Smooth muscle cell of the brain vasculature (primary cell): Measurements from ENCODE around the gene TCF4.
"Not testable (repeated sequence)": the region's sequence is repeated elsewhere in the genome, so short reads cannot be mapped to it uniquely, and the experiment has no call there.

Experiments used
- DNase-seq: peaks from one replicate; pipeline ENCODE4 v3.0.0-alpha.2; 2012; ENCODE audit warnings: low read depth, low spot score

TCF4 gene

GRCh38 chr18:55477860-55478581 is 110.0 kb downstream of the TCF4 start:
- DNase-seq = no peak

- DNase-seq = no peak
These were observed 110.5 kb downstream of the TCF4 start for GRCh38 chr18:55477499-55477859.

GRCh38 chr18:55475916-55476315 is 112.1 kb downstream of the TCF4 start:
- DNase-seq = no peak

GRCh38 chr18:55475467-55475866 is 112.5 kb downstream of the TCF4 start:
- DNase-seq = no peak

- DNase-seq = no peak
These were observed 114.4 kb downstream of the TCF4 start for GRCh38 chr18:55473560-55473959.

- DNase-seq = no peak
These were observed 114.9 kb downstream of the TCF4 start for GRCh38 chr18:55473058-55473457.

DNA sequence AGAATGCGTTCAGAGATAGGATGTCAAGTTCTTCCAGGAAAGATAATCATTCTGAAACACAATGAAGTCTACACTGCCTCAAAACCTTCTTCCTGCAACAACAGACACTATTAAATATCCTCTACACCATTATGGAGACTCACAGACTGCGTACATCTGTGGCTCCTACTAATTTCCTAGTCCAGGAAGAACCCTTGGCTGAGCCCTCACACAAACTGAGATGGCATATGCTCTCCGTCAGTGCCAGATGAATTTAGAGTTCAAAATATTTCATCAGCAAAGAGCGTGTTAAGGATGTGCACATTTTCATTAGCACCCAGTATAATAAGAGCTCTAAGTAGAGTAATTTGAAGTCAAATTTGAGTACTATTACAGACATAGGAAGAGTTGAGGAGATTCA is 117.2 kb downstream of the TCF4 start:
- DNase-seq = no peak

- not testable (repeated sequence) for DNase-seq
These were observed 118.9 kb downstream of the TCF4 start for GRCh38 chr18:55469134-55469533.

- DNase-seq = no peak
These were observed 121.2 kb downstream of the TCF4 start for GRCh38 chr18:55466789-55467188.

DNA sequence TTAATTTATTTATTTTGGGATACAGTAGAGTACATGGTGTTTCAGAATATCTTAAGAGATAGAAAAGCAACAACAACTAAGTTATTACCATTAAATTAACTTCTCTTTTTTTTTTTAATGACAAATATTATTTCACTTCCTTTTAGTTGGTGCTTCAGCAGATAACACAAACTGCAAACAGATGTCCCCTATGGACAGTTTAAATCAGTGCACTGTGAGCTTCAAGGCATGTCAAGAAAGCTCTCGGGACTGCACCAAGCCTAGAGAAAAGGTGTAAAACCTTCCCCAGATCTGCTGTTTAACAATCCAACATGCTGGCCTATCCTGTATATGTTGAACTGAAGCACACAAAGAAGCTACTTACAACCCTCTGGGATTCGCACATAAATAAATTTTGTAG is 122.7 kb downstream of the TCF4 start:
- no peak for DNase-seq

DNA sequence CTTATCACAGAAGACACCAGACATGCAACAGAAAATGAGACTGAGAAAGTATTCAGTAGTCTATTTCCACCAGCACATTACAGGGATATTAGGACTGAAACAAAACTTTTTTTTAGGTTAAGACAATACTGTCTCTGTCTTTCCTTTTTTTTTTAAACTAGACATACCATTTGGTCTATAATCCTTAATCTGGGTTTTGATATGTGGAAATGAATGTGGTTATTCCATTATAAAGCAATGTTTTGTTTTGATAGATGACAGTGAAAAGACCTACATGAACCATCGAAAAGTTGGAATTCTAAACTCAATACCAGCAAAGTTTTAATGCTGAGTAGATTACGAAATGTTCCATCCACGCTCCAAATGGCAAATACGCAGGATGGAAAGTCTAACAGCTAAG is 123.4 kb downstream of the TCF4 start:
- DNase-seq = no peak

- DNase-seq = no peak
These were observed 125.3 kb downstream of the TCF4 start for GRCh38 chr18:55462652-55463051.

DNA sequence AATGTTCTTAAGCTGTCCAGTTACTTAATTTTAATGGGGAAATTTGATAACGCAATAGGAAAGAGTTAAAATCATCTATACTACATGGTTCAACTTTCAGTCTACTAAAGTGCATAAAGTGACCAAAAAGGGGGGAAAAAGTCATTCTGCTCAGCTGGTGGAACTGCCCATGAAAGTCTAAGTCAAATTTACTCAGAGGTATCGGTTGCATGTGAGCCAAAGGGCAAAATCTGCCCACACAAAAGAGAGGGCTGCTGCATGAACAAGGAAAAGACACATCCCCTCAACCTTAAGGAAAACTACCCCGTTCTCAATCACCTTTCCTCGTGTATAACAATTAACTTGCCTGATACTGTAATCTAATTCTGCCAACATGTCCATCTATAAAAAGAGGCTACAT is 126.1 kb downstream of the TCF4 start:
- no peak for DNase-seq

GRCh38 chr18:55458456-55459203 is 129.4 kb downstream of the TCF4 start:
- DNase-seq = no peak

GRCh38 chr18:55457028-55457427 is 131.0 kb downstream of the TCF4 start:
- DNase-seq = no peak

DNA sequence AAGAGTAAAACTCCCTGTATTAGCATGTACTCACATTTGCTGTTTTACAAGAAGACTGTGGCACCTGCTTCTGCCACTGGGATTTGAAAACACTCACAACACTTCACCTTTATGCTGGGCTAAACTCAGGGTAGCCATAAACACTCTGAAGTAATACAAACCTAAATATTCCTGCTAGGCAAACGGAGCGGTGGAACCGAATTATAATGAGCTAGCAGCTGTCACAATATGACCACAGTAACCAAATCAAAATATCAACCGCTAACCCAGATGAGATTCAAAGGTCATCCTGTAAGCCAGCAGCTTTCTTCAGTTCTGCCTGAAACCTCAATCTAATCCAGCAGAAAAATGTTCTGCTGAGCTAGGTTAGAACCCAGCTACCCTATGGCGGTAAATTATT is 132.1 kb downstream of the TCF4 start:
- no peak for DNase-seq

GRCh38 chr18:55453186-55453585 is 134.8 kb downstream of the TCF4 start:
- no peak for DNase-seq

DNA sequence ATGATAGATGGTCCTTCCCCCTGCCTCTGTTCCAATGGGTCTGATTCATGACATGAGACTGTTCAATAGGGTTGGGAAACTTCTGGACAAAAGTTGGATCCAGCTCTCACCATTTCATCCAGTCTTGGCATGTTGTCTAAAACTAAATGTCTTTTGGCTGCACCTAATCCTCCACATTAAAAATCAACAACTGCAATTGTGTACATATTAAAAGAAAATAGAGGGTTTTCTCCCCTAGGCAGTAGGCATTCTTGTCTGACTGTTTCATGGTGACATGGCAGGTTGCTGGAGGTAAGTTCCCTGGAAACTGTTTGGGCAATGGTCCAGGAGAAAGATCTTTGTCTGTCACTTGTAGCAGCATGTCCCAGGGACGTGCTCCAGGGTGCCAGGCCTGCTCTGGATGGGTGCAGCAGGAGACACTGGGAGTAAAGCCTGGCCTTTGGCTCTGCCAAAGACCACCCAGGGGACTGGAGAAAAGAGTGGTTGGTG is 135.8 kb downstream of the TCF4 start:
- DNase-seq = no peak

- no peak for DNase-seq
These were observed 138.4 kb downstream of the TCF4 start for GRCh38 chr18:55449412-55450140.

GRCh38 chr18:55448420-55448819 is 139.6 kb downstream of the TCF4 start:
- no peak for DNase-seq

DNA sequence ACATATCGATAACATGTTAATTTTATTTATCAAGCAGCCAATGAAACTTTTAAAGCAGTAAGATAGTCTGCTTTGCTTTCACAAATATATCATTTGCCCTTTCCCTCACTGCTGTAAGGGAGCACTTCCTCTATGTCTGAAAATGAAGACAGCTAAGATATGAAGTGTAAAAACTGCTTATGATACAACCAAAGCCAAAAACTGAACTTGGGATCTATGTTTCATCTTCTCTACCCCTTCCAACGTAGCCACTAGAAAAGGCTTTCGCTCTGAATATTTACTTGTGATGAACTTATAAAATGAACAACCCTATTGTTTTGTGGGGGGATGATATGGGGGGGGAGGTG is 140.3 kb downstream of the TCF4 start:
- no peak for DNase-seq

DNA sequence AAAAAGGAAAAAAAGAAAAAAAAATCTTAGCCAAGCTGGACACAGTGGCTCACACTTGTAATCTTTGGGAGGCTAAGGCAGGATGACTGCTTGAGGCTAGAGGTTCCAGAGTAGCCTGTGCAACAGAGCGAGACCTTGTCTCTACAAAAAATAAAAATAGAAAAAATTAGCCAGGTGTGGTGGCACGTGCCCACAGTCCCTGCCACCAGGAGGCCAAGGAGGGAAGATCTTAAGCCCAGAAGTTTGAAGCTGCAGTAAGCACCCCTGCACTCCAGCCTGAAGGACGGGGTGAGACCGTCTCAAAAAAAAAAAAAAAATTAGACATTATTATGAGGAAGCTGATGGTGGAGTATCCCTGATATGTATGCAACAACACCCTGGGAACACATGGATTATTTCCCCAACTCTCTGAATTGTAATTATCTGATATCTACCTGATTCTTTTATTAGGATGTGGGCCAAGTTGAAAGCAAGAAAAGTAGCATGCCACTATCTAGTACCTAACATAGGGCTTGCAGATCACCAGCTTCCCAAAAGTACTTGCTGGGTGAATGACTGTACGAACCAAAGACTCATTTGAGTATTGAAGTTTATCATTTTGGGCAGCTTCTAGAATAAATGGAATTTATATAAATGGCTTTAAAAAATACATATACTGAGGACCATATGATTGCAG is 140.9 kb downstream of the TCF4 start:
- no peak for DNase-seq
